ENCODE measurements around the gene PRKAG2.
"Not testable (repeated sequence)": the region's sequence is repeated elsewhere in the genome, so short reads cannot be mapped to it uniquely, and the experiment has no call there.

Gene PRKAG2

GRCh38 chr7:151541709-151542499, 335.0 kb downstream of the PRKAG2 start:
- no peak for DNase-seq

- DNase-seq = no peak
Observed at GRCh38 chr7:151540146-151540545, 336.8 kb downstream of the PRKAG2 start.

- no peak for DNase-seq
Observed at GRCh38 chr7:151539088-151539671, 337.7 kb downstream of the PRKAG2 start.

GRCh38 chr7:151537818-151538561, 338.9 kb downstream of the PRKAG2 start:
- DNase-seq = no peak

GRCh38 chr7:151536178-151536577, 340.7 kb downstream of the PRKAG2 start:
- DNase-seq = not testable (repeated sequence)

- DNase-seq = no peak
Observed at GRCh38 chr7:151529842-151530241, 347.1 kb downstream of the PRKAG2 start.

- no peak for DNase-seq
Observed at GRCh38 chr7:151524845-151525244, 352.1 kb downstream of the PRKAG2 start.

GRCh38 chr7:151524331-151524730, 352.6 kb downstream of the PRKAG2 start:
- no peak for DNase-seq

- no peak for DNase-seq
Observed at GRCh38 chr7:151520419-151521261, 356.3 kb downstream of the PRKAG2 start.

GRCh38 chr7:151519765-151520418, 357.0 kb downstream of the PRKAG2 start, which contains the start of gene RHEB:
TSS of gene RHEB (minus strand) at chr7:151519895. CDS start at chr7:151519511, 384 bp downstream.
- DNase-seq = peak; percentile 100

- peak; percentile 32 for DNase-seq
Observed at GRCh38 chr7:151518947-151519764, 357.8 kb downstream of the PRKAG2 start.

- peak; percentile 23 for DNase-seq
Observed at GRCh38 chr7:151518105-151518946, 358.6 kb downstream of the PRKAG2 start.

GRCh38 chr7:151517601-151518104, 359.3 kb downstream of the PRKAG2 start:
- no peak for DNase-seq

GRCh38 chr7:151515276-151515565, 361.7 kb downstream of the PRKAG2 start:
- DNase-seq = no peak

- no peak for DNase-seq
Observed at GRCh38 chr7:151514461-151515275, 362.2 kb downstream of the PRKAG2 start.

GRCh38 chr7:151513133-151513532, 363.8 kb downstream of the PRKAG2 start:
- no peak for DNase-seq

GRCh38 chr7:151512353-151512752, 364.6 kb downstream of the PRKAG2 start:
- DNase-seq = no peak

GRCh38 chr7:151511946-151512345, 365.0 kb downstream of the PRKAG2 start:
- no peak for DNase-seq

GRCh38 chr7:151511270-151511669, 365.6 kb downstream of the PRKAG2 start:
- DNase-seq = no peak

All from fibroblast of skin of abdomen (primary cell).